Renal cortical epithelial cell (primary cell): ENCODE data around the gene USP48. TPM values are rescaled to one million over a fixed set of nuclear protein-coding genes. Genes with fewer than 3 reads are reported as not detected.
"Not testable (repeated sequence)": the region's sequence is repeated elsewhere in the genome, so short reads cannot be mapped to it uniquely, and the experiment has no call there.

Experiments
- DNase-seq: peaks from one replicate; pipeline ENCODE4 v3.0.0-alpha.2; 2011; ENCODE audit warnings: low read depth
- total RNA-seq: library from RNA; depleted of rRNA; stranded (reverse); fragments of >200 nt; gene quantifications from 2 replicates; pipeline ENCODE4 v1.2.3, GENCODE V29; 2014

The USP48 gene
- total RNA-seq, 1 donor from 2014 or later, result 100 TPM

- DNase-seq, result no peak
Observed at GRCh38 chr1:21815724-21816321, 32.9 kb upstream of the USP48 start.

GRCh38 chr1:21814981-21815582 lies 32.1 kb upstream of the USP48 start:
- no peak for DNase-seq

- DNase-seq, result no peak
Observed at GRCh38 chr1:21814241-21814918, 31.4 kb upstream of the USP48 start.

- no peak for DNase-seq
Observed at GRCh38 chr1:21813542-21813941, 30.6 kb upstream of the USP48 start.

- peak; percentile 19 for DNase-seq
Observed at GRCh38 chr1:21811875-21812305, 28.9 kb upstream of the USP48 start, which contains the start of gene LDLRAD2. Gene LDLRAD2 (plus strand): TSS chr1:21812265. CDS start chr1:21812452, 187 bp downstream.

GRCh38 chr1:21804536-21804935 lies 21.6 kb upstream of the USP48 start:
- no peak for DNase-seq

- DNase-seq, result peak; percentile 58
Observed at GRCh38 chr1:21801100-21801499, 18.2 kb upstream of the USP48 start.

- no peak for DNase-seq
Observed at GRCh38 chr1:21799730-21800129, 16.8 kb upstream of the USP48 start.

- no peak for DNase-seq
Observed at GRCh38 chr1:21795075-21795474, 12.1 kb upstream of the USP48 start.

GRCh38 chr1:21794656-21795055 lies 11.7 kb upstream of the USP48 start:
- no peak for DNase-seq

- no peak for DNase-seq
Observed at GRCh38 chr1:21793104-21793503, 10.2 kb upstream of the USP48 start.

GRCh38 chr1:21786640-21787039 lies 3.7 kb upstream of the USP48 start:
- DNase-seq, result no peak

- not testable (repeated sequence) for DNase-seq
Observed at GRCh38 chr1:21785764-21786163, 2.8 kb upstream of the USP48 start.

GRCh38 chr1:21783679-21784603 lies 992 bp upstream of the USP48 start:
- DNase-seq, result peak; percentile 93

GRCh38 chr1:21782349-21782867 lies 541 bp downstream of the USP48 start:
- peak; percentile 56 for DNase-seq

GRCh38 chr1:21781815-21782348 lies 1.1 kb downstream of the USP48 start:
- DNase-seq, result peak; percentile 61

- no peak for DNase-seq
Observed at GRCh38 chr1:21779613-21780521, 3.1 kb downstream of the USP48 start.

GRCh38 chr1:21778405-21778727 lies 4.6 kb downstream of the USP48 start:
- DNase-seq, result no peak

- not testable (repeated sequence) for DNase-seq
Observed at GRCh38 chr1:21776925-21777324, 6.0 kb downstream of the USP48 start.

- no peak for DNase-seq
Observed at GRCh38 chr1:21775985-21776562, 6.9 kb downstream of the USP48 start.
